Gastrocnemius medialis (tissue), 4 donors: Measurements from ENCODE around the gene LRRFIP1.

ENCODE experiments used
- CTCF ChIP-seq, 5 experiments: fragments of 450-650 bp in 3 of 5; fragments of 200-600 bp in 2 of 5; sonication (generic) in 2 of 5; IDR thresholded peaks in 4 of 5; conservative IDR thresholded peaks in 1 of 5; 1 replicate in 4 of 5; 2 replicates in 1 of 5; pipeline ENCODE4 v1.5.1; 2016 to 2019; ENCODE audit warnings: antibody characterized with exemption in 5 of 5, mild to moderate bottlenecking in 3 of 5, moderate library complexity in 3 of 5
- POLR2A ChIP-seq, 2 donors: fragments of 450-650 bp; IDR thresholded peaks; one replicate each; pipeline ENCODE4 v1.6.1; 2017; ENCODE audit warnings: antibody characterized with exemption in 2 of 2, mild to moderate bottlenecking in 2 of 2, moderate library complexity in 2 of 2

- TF ChIP-seq CTCF (IDR thresholded peaks at IDR 0.05 in 4 of 5, conservative IDR thresholded peaks at IDR 0.05 in 1 of 5) = no peak
- no peak for TF ChIP-seq POLR2A (IDR thresholded peaks at IDR 0.05)
Observed at GRCh38 chr2:237617587-237617982, 9.8 kb upstream of the LRRFIP1 start.
